Chondrocyte (in vitro differentiated cells): ENCODE measurements around the gene TPI1. TPM values are rescaled to one million over a fixed set of nuclear protein-coding genes. Genes with fewer than 3 reads are reported as not detected.
A peak's percentile ranks its signal among the peaks of the same experiment; 100 is the strongest.

ENCODE experiments used
- DNase-seq: peaks from one replicate; pipeline ENCODE4 v3.0.0; 2021; ENCODE audit warnings: mixed read lengths, low spot score
- H3K27ac Mint-ChIP-seq: one replicate; pipeline ENCODE4 v1.8.0; 2021; ENCODE audit warnings: mild to moderate bottlenecking, moderate library complexity, mixed read lengths; ENCODE audit not compliant: unreplicated experiment
- H3K27me3 Mint-ChIP-seq: 2 replicates; pipeline ENCODE4 v1.8.0; 2021; ENCODE audit warnings: low read depth, mixed read lengths
- H3K36me3 Mint-ChIP-seq: 2 replicates; pipeline ENCODE4 v1.8.0; 2021; ENCODE audit warnings: low read depth, mixed read lengths
- H3K4me1 Mint-ChIP-seq: 2 replicates; pipeline ENCODE4 v1.8.0; 2021; ENCODE audit warnings: low read depth, mild to moderate bottlenecking, mixed read lengths
- H3K4me3 Mint-ChIP-seq: one replicate; pipeline ENCODE4 v1.8.0; 2021; ENCODE audit warnings: mild to moderate bottlenecking, moderate library complexity, mixed read lengths; ENCODE audit not compliant: unreplicated experiment
- H3K9me3 Mint-ChIP-seq: 2 replicates; pipeline ENCODE4 v1.8.0; 2021; ENCODE audit warnings: low read depth, mixed read lengths
- total RNA-seq: library from RNA; stranded (reverse); gene quantifications from 3 replicates; pipeline ENCODE4 v1.2.1, GENCODE V29; 2021
- TF ChIP-seq, protein P1 (sequence below): fragments of 200-600 bp; sonication (generic); IDR thresholded peaks from 2 replicates; pipeline ENCODE4 v1.5.0; 2021; ENCODE audit warnings: antibody characterized with exemption, mild to moderate bottlenecking, moderate library complexity

The TPI1 gene
- total RNA-seq, 1 donor from 2014 or later = 551 TPM

DNA sequence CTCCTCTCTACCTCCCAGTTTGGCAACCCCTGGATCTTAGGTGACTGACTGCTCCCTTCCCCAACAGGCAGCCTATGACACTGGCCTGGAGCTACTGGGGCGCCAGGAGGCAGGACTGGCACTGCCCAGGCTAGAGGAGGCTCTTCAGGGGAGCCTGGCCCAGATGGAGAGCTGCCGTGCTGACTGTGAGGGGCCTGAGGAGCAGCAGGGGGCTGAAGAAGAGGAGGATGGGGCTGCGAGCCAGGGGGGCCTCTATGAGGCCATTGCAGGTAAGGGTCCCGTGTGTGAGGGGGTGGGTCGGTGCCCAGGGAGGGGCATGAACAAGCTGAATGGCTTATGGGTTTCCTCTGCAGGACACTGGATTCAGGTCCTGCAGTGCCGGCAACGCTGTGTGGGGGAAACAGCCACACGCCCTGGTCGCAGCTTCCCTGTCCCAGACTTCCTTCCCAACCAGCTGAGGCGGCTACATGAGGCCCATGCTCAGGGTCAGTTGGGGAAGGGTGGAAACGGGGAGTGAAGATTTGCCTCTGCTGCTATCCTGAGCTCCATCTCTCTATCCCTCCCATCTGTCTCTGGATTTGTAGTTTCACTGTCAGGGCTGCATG, 36.9 kb upstream of the TPI1 start:
- Mint-ChIP-seq H3K36me3 (peaks cover 21% of the 10 kb centered on the region), H3K9me3 (no peaks in the 10 kb centered on the region), H3K27me3 (no peaks in the 10 kb centered on the region), H3K4me1 (peaks cover 31% of the 10 kb centered on the region), H3K27ac (no peak overlapping the region), H3K4me3 (peak overlapping the region; percentile 96)
- peak; percentile 81 for DNase-seq
- TF ChIP-seq, protein P1, sequence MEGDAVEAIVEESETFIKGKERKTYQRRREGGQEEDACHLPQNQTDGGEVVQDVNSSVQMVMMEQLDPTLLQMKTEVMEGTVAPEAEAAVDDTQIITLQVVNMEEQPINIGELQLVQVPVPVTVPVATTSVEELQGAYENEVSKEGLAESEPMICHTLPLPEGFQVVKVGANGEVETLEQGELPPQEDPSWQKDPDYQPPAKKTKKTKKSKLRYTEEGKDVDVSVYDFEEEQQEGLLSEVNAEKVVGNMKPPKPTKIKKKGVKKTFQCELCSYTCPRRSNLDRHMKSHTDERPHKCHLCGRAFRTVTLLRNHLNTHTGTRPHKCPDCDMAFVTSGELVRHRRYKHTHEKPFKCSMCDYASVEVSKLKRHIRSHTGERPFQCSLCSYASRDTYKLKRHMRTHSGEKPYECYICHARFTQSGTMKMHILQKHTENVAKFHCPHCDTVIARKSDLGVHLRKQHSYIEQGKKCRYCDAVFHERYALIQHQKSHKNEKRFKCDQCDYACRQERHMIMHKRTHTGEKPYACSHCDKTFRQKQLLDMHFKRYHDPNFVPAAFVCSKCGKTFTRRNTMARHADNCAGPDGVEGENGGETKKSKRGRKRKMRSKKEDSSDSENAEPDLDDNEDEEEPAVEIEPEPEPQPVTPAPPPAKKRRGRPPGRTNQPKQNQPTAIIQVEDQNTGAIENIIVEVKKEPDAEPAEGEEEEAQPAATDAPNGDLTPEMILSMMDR = no peak

DNA sequence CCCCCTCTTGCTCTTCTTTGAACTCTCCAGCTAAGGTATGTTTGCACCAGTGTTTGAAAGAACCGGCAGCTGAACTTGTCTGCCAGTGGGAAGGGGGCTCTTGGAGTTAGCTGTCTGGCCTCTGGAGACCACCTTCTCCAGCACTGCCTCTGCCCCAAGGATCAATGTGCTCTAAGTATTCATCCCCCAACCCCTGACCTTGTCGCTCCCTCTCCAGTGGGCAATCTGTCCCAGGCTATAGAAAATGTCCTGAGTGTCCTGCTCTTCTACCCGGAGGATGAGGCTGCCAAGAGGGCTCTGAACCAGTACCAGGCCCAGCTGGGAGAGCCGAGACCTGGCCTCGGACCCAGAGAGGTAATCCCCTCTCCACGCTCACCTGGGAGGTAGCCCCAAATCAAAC, 36.3 kb upstream of the TPI1 start:
- TF ChIP-seq, protein P1 = no peak
- Mint-ChIP-seq H3K27me3 (no peaks in the 10 kb centered on the region), H3K36me3 (peaks cover 23% of the 10 kb centered on the region), H3K4me1 (peaks cover 28% of the 10 kb centered on the region), H3K4me3 (no peak overlapping the region), H3K27ac (peak overlapping the region; percentile 5), H3K9me3 (no peaks in the 10 kb centered on the region)
- DNase-seq = peak; percentile 58

DNA sequence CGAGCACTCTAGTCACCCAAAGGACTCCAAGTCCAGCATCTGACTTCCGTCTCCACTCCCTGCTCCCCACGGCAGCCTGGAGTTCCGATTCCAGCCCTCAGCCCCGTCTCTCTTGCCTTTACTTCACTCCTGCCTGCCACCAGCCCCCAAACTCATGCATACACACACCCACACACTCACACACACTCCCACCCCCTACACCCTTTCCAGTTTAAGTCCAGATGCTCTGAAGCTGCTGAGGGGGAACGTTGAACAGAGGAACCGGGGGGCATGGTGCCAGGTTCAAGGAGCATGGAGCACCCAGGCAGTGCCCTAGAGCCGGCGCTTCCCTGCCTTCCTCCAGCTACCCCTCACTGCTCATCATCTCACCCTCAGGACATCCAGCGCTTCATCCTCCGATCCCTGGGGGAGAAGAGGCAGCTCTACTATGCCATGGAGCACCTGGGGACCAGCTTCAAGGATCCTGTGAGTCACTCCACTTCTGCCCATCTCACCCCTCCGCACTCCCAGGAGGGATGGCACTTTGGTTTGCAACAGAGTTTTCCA, 35.8 kb upstream of the TPI1 start:
- no peaks in the 10 kb centered on the region for H3K27me3 Mint-ChIP-seq
- no peak for DNase-seq
- no peaks in the 10 kb centered on the region for H3K9me3 Mint-ChIP-seq
- H3K36me3 Mint-ChIP-seq = peaks cover 26% of the 10 kb centered on the region
- TF ChIP-seq, protein P1 = no peak
- H3K4me3 Mint-ChIP-seq = no peak overlapping the region
- peaks cover 28% of the 10 kb centered on the region for H3K4me1 Mint-ChIP-seq
- H3K27ac Mint-ChIP-seq = no peak overlapping the region

DNA sequence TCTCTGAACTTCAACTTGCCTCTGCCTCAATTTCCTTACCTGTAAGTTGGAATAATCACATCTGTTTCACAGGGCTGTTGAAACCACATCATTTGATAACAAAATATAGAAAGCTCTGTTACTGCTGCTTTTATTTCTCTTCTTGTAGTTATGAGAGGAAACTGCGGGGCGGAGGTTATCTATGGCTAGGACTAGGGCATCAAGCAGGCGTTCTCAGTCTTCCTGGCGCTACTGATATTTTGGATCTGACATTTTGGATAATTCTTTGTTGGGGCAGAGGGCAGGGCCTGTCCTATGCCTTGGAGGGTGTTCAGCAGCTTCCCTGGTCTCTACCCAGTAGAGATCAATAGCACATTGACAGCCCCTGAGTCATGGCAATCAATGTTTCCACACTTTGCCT, 35.2 kb upstream of the TPI1 start:
- Mint-ChIP-seq H3K4me3 (no peak overlapping the region), H3K36me3 (peaks cover 28% of the 10 kb centered on the region), H3K27me3 (no peaks in the 10 kb centered on the region), H3K27ac (no peak overlapping the region), H3K9me3 (no peaks in the 10 kb centered on the region), H3K4me1 (peaks cover 26% of the 10 kb centered on the region)
- no peak for DNase-seq
- TF ChIP-seq, protein P1 = no peak

DNA sequence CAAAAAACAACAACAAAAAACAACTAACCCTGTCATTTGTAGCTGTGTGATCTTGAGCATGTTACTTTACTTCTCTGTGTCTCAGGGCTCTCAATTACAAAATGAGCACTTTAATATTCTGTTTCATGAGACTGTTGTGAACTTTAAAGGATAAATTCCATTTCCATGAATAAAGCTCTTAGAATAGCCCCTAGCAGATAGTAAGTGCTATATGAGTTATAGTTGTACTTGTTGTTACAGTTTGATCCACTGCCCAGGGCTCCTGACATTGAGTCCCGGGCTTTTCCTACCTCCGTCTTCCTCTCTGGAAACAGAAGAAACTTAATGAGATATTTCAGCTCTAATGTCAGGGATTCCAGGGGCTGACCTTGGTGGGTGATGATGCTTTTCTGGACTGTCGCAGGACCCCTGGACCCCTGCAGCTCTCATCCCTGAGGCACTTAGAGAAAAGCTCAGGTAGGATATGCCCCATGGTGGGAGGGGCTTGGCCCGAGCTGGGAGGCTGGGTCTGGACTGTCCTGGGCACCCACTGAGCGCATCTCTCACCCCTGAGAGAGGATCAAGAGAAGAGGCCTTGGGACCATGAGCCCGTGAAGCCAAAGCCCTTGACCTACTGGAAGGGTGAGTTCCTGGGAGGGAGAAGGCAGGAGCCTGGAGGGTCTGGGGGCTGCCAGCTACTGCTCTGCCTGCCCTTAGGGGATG, 34.0 kb upstream of the TPI1 start:
- no peak for DNase-seq
- H3K9me3 Mint-ChIP-seq = no peaks in the 10 kb centered on the region
- peak overlapping the region; percentile 49 for H3K27ac Mint-ChIP-seq
- H3K4me3 Mint-ChIP-seq = no peak overlapping the region
- TF ChIP-seq, protein P1 = no peak
- peaks cover 17% of the 10 kb centered on the region for H3K4me1 Mint-ChIP-seq
- no peaks in the 10 kb centered on the region for H3K27me3 Mint-ChIP-seq
- H3K36me3 Mint-ChIP-seq = peaks cover 33% of the 10 kb centered on the region
